Prostate gland (tissue), 2 donors: ENCODE results near the gene GALNT2. TPM values are rescaled to one million over a fixed set of nuclear protein-coding genes. Genes with fewer than 3 reads are reported as not detected.

ENCODE experiments used
- DNase-seq: peaks from one replicate; pipeline ENCODE4 v3.0.0-alpha.2; 2019; ENCODE audit warnings: low spot score
- H3K27ac ChIP-seq, 2 donors: fragments of 200-600 bp; sonication (generic); 2 replicates each; pipeline ENCODE4 v1.5.1; 2017 to 2019
- H3K27me3 ChIP-seq: fragments of 200-600 bp; sonication (generic); replicated peaks from 2 replicates; pipeline ENCODE4 v1.5.1; 2019; ENCODE audit not compliant: insufficient read depth
- H3K36me3 ChIP-seq, 2 donors: fragments of 200-600 bp; sonication (generic); 1 replicate in 1 of 2; 2 replicates in 1 of 2; pipeline versions ENCODE4 v1.5.1 to v1.8.1; 2017 to 2019
- H3K4me1 ChIP-seq: fragments of 200-600 bp; sonication (generic); replicated peaks from 2 replicates; pipeline ENCODE4 v1.5.1; 2019
- H3K4me3 ChIP-seq, 2 donors: fragments of 200-600 bp; sonication (generic); 2 replicates each; pipeline ENCODE4 v1.5.1; 2017 to 2019
- H3K9me3 ChIP-seq: fragments of 200-600 bp; sonication (generic); 2 replicates; pipeline ENCODE4 v1.5.1; 2017
- CTCF ChIP-seq, 4 experiments: fragments of 200-600 bp in 2 of 4; fragments of 450-650 bp in 2 of 4; sonication (generic) in 2 of 4; IDR thresholded peaks; 1 replicate in 3 of 4; 2 replicates in 1 of 4; pipeline ENCODE4 v1.5.1; 2016 to 2019; ENCODE audit warnings: antibody characterized with exemption in 4 of 4, mild to moderate bottlenecking in 2 of 4, moderate library complexity in 2 of 4
- POLR2A ChIP-seq: fragments of 450-650 bp; IDR thresholded peaks from one replicate; pipeline ENCODE4 v1.6.1; 2016; ENCODE audit warnings: antibody characterized with exemption, mild to moderate bottlenecking
- POLR2AphosphoS5 ChIP-seq: sonication (generic); formaldehyde crosslinking; IDR thresholded peaks from one replicate; pipeline ENCODE4 v1.6.1; 2017; ENCODE audit warnings: antibody characterized with exemption
- WGBS: methylation state at CpG from one replicate; pipeline ENCODE4 v1.1.5; 2018; 5-methylcytosine and 5-hydroxymethylcytosine counted together
- intact Hi-C: fragments of 100-400 bp; cut with DNase I; formaldehyde crosslinking; loops from one replicate; pipeline ENCODE4 v1.14.2; 2022
- total RNA-seq, 2 donors: library from RNA; depleted of rRNA; stranded (reverse); fragments of >200 nt; gene quantifications; one replicate each; pipeline ENCODE4 v1.1.0, GENCODE V29; 2016

The GALNT2 gene
- total RNA-seq, 2 donors from 2014 or later: 34.1 to 125 TPM

DNA sequence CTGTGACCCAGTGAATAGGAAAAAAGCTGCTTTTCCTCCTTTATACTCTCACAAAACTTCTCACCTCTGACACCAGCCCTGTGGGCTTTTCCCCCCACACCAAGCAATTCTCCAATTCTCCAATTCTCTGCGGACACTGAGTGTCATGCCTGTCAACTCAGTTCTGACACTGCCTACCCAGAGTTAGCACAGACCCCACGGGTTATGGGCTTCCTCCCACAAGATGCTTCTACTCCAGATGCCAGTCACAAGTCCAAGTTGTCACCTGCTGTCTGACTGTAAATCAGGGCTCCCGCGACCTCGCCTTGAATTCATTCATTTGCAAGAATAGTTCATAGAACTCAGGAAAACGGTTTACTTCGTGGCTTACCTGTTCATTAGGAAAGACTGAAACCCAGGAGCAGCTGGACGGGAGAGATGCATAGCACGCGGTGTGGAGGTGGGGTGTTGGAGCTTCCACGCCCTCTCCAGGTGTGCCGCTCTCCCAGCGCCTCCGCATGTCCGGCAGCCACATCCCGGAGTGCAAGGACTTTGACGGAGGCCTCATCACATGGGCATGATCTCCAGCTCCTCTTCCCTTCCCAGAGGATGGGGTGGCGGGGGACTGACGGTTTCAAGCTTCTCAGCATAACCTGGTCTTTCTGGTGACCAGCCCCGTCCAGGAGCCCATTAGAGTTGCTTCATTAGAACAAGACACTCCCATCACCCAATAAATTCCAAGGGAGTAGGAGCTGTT is 204.4 kb downstream of the GALNT2 start:
- Histone ChIP-seq H3K4me1 (no peaks in the 10 kb centered on the region), H3K36me3 (no peaks in the 10 kb centered on the region), H3K27ac (no peak overlapping the region), H3K4me3 (no peak overlapping the region), H3K9me3 (no peaks in the 10 kb centered on the region), H3K27me3 (no peaks in the 10 kb centered on the region)
- 91% methylated on average over 20 of the region's 20 CpGs for WGBS
- TF ChIP-seq CTCF (IDR thresholded peaks at IDR 0.05) (no peak), POLR2A (no peak), POLR2AphosphoS5 (no peak)
- DNase-seq: no peak
- intact Hi-C loops: no loop called here

DNA sequence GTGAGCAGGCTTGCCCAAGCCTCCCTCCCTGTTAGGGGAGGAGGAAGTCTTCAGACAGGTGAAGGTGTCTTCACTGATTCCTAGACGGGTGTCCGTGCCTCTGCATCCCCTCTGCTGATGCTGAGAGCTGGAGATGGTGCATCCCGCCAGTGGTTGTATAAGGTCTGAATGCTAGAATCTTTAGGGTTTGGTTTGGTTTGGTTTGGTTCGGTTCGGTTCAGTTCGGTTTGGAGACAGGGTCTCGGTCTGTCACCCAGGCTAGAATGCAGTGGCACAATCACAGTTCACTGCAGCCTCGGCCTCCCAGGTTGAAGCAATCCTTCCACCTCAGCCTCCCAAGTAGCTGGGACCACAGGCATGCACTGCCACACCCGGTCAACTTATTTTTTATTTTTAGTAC is 205.5 kb downstream of the GALNT2 start:
- H3K27me3 ChIP-seq: no peaks in the 10 kb centered on the region
- intact Hi-C loops: no loop called here
- H3K36me3 ChIP-seq: no peaks in the 10 kb centered on the region
- H3K27ac ChIP-seq: no peak overlapping the region
- no peak for DNase-seq
- no peaks in the 10 kb centered on the region for H3K9me3 ChIP-seq
- H3K4me3 ChIP-seq: no peak overlapping the region
- H3K4me1 ChIP-seq: no peaks in the 10 kb centered on the region
- WGBS: 96% methylated on average over 9 of the region's 9 CpGs
- TF ChIP-seq CTCF (IDR thresholded peaks at IDR 0.05) (no peak), POLR2AphosphoS5 (no peak), POLR2A (no peak)

GRCh38 chr1:230273141-230273710 is 206.2 kb downstream of the GALNT2 start:
- no peaks in the 10 kb centered on the region for H3K36me3 ChIP-seq
- intact Hi-C loops: no loop called here
- no peak for DNase-seq

GRCh38 chr1:230274254-230274653 is 207.2 kb downstream of the GALNT2 start:
- H3K27ac ChIP-seq: no peak overlapping the region
- DNase-seq: no peak
- no peaks in the 10 kb centered on the region for H3K4me1 ChIP-seq
- H3K27me3 ChIP-seq: no peaks in the 10 kb centered on the region
- no peak for TF ChIP-seq POLR2AphosphoS5
- TF ChIP-seq CTCF (IDR thresholded peaks at IDR 0.05): no peak
- no peak for TF ChIP-seq POLR2A
- H3K9me3 ChIP-seq: no peaks in the 10 kb centered on the region
- intact Hi-C loops: no loop called here
- WGBS: 80% methylated on average over 15 of the region's 15 CpGs
- H3K4me3 ChIP-seq: no peak overlapping the region
- H3K36me3 ChIP-seq: no peaks in the 10 kb centered on the region

More at GRCh38 chr1:230273141-230273710, 206.2 kb downstream of the GALNT2 start:
- Histone ChIP-seq H3K27ac (no peak overlapping the region), H3K4me3 (no peak overlapping the region), H3K4me1 (no peaks in the 10 kb centered on the region), H3K27me3 (no peaks in the 10 kb centered on the region), H3K9me3 (no peaks in the 10 kb centered on the region)
- TF ChIP-seq POLR2A (no peak), POLR2AphosphoS5 (no peak), CTCF (IDR thresholded peaks at IDR 0.05) (no peak)
- WGBS: 91% methylated on average over 7 of the region's 7 CpGs

GRCh38 chr1:230276401-230276800 is 209.4 kb downstream of the GALNT2 start:
- DNase-seq: no peak
- 100% methylated on average over 5 of the region's 5 CpGs for WGBS

More at GRCh38 chr1:230276401-230276800, 209.4 kb downstream of the GALNT2 start:
- H3K4me3 ChIP-seq: no peak overlapping the region
- no peaks in the 10 kb centered on the region for H3K27me3 ChIP-seq
- H3K9me3 ChIP-seq: no peaks in the 10 kb centered on the region
- TF ChIP-seq POLR2A (no peak), CTCF (IDR thresholded peaks at IDR 0.05) (no peak), POLR2AphosphoS5 (no peak)
- no peak overlapping the region for H3K27ac ChIP-seq
- no peaks in the 10 kb centered on the region for H3K4me1 ChIP-seq
- intact Hi-C loops: no loop called here
- H3K36me3 ChIP-seq: peaks cover 0 to 5% of the 10 kb centered on the region in 2 donors
